ENCODE measurements around the gene MIOX. TPM values are rescaled to one million over a fixed set of nuclear protein-coding genes. Genes with fewer than 3 reads are reported as not detected.
A peak's percentile ranks its signal among the peaks of the same experiment; 100 is the strongest.

The MIOX gene
- total RNA-seq, 2 experiments from 2014 or later: 0.23 TPM; not detected in 1

DNA sequence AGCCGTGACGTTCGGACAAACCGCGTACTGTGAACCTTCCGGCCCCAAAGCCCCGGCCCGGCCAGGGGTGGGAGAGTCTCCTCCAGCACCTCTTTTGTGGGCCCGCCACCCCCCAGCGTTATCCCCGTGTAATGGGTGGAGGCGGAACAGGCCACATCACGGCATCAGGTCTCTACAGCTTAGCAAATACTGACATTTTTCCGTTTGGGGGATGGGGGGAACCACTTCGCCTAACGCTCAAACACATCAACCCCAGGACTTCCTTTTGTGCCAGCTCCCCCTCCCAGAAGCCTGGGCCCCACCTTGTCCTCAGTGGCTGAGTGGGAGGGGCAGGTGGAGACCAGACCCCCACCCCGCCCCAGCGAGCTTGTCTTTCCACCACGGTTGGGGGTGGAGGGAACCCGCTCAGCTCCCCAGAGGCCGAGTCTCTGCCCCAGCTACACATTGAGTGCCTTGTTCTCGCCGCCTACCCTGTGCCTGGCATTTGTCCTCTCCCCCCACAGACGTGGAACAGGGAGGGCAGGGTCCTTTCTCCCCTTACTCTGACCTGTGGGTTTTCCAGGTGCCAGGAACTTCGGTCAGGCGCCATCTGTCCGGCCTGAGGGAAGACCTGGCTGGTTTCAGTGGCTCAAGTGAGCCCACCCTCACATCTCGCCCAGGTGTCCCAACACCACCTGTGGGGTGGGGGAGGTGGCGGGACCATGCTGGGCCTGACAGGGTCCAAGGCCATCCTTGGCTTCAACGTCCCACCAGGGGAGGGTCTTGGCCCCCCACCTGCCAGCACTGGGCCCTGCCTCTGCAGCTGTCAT is 41.4 kb upstream of the MIOX start:
- peak overlapping the region; percentile 81 for H3K27ac Mint-ChIP-seq
- H3K27me3 Mint-ChIP-seq: no peaks in the 10 kb centered on the region
- H3K4me1 Mint-ChIP-seq: peaks cover 20% of the 10 kb centered on the region
- H3K36me3 Mint-ChIP-seq (ENCODE audit: low read depth): peaks cover 30% of the 10 kb centered on the region
- H3K4me3 Mint-ChIP-seq: peak overlapping the region; percentile 30
- CTCF ChIA-PET: interaction anchor here (1.2 to 2.0 kb wide), 4 partner anchors 8 to 169 kb away, joined by 4 to 9 read pairs (median 6); no protein-coding TSS in a partner anchor
- POLR2A ChIA-PET: interaction anchor here (0.5 kb wide), 1 partner anchor 245 kb away, joined by 3 read pairs; no protein-coding TSS in a partner anchor
- H3K9me3 Mint-ChIP-seq: no peaks in the 10 kb centered on the region
- no peak for DNase-seq

DNA sequence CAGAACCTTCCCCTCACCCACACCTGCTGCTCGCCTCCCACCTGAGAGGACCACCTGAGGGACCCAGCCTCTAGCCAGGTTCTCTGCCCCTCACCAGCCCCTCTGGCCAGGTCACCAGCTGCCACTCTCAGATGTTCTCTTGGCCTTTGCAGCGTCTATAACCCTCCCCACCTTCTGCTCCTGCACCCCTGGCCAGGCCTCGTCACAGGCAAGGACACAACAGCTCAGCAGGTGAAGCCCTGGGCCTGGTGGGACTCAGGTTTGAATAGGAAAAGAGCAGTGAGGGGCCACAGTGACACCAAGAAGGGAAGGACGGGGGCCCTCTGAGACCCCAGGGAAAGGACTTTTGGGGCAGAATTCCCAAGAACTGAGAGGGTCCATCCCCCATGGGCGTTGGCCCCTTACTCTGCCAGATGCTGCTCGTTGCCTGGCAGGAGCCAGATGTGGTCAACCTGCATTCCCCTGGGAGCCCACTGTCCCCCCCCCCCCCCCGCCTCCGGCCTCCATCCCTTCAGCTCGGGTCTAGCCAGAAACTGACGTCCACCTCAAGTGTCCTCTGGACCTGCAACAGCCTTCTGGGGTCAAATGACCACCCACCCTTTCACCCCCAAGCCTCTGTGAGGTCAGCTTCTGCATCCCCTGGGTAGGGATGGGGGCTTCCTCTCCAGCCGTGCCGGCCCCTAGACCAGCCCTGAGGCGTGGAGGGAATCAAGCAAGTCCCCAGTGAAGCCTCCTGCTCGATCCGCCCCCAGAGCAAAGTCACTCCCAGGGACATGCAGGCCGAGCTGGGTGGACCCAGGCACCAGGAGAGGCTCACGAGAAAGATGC is 40.6 kb upstream of the MIOX start:
- POLR2A ChIA-PET: no interaction called here
- H3K27ac Mint-ChIP-seq: peak overlapping the region; percentile 64
- peaks cover 33% of the 10 kb centered on the region for H3K36me3 Mint-ChIP-seq (ENCODE audit: low read depth)
- DNase-seq: no peak
- CTCF ChIA-PET: interaction anchor here (1.2 to 2.0 kb wide), 2 partner anchors 10 to 23 kb away, joined by 5 to 9 read pairs; no protein-coding TSS in a partner anchor
- H3K4me1 Mint-ChIP-seq: peaks cover 20% of the 10 kb centered on the region
- no peaks in the 10 kb centered on the region for H3K9me3 Mint-ChIP-seq
- H3K4me3 Mint-ChIP-seq: peak overlapping the region; percentile 19
- no peaks in the 10 kb centered on the region for H3K27me3 Mint-ChIP-seq

DNA sequence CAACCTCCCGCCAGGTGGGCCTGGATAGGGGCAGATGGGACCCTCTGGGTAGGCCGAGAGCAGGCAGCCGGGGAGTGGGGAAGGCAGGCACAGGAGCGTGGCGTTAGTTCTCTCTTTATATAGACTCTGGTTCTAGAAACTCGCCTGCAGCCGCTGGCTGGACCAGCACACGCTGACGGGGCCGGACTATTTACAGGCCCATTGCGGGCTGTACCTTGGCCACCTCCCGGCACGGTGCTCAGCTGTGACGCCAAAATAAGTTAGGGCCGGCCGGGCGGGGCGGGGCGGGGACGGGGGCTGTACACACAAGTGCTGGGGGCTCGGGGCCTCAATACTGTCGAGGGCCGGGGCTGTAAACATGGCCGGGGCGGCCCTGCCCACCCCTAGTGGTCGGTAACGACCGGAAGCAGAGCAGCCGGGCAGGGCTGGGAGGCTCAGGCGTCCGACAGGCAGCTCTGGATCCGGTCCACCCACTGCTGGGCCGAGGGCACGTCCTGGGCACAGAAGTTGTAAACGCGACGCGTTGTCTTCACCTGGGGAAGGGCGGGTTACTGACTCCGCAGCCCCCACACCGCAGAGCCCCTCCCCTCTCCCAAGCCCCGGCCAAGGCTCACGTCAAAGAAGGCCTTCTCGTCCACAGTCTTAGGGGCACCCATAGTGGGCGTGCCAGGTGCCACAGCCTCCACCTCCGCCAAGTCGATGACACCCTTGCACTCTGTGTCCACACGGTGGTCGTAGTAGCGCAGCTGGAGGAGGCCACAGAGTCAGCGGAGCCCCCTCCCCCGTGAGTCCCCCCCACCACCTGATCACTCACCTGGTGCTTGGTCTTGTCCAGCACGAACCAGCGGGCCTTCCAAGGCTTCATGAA is 39.7 kb upstream of the MIOX start:
- POLR2A ChIA-PET: no interaction called here
- DNase-seq: no peak
- H3K9me3 Mint-ChIP-seq: no peaks in the 10 kb centered on the region
- H3K4me1 Mint-ChIP-seq: peaks cover 20% of the 10 kb centered on the region
- CTCF ChIA-PET: no interaction called here
- H3K27me3 Mint-ChIP-seq: no peaks in the 10 kb centered on the region
- H3K36me3 Mint-ChIP-seq (ENCODE audit: low read depth): peaks cover 38% of the 10 kb centered on the region
- H3K27ac Mint-ChIP-seq: no peak overlapping the region
- no peak overlapping the region for H3K4me3 Mint-ChIP-seq

DNA sequence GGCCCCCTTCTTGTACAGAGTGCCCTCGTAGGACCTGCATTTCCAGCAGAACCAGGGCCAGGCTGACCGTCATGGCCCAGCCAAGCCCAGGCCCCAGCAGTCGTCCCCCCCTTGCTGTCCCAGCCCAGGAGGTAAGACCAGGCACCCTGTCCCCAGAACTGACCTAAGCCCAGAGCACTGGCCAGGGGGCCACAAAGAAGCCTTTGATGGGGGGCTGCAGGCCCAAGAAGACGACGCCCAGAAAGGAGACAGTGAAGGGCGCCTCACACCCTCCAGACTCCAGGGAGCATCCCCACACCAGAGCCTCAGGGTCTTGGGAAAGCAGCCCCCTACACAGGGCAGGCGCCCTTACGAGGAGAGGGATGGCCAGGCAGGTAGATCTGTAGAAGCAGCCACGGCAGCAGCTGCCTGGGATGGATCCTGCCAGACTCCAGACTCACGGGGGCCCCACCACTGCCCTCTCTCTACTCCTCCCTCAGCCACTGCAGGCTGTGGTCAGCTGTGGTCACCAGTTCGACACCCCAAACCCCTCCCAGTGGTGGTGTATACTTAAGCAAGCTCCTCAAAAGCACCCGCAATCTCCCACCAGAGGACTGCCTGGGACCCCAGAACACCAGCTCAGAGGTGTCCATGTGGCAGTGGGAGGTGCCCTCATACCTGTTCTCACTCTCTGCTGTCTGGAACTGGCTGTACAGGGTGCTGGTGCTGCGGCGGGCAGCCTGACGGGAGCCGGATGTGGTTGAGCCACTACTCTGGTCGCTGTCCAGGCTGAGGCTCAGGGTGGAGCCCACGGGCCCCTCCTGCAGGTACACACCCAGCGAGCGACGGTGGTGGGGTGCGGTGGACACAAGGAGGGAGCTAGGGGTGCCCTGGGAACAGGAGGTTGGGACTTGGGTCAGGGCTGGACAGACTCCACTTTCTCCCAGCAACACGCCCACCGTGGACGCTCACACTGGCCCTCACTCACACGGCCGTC is 38.8 kb upstream of the MIOX start:
- CTCF ChIA-PET: interaction anchor here (1.2 kb wide), 1 partner anchor 9 kb away, joined by 3 read pairs; no protein-coding TSS in a partner anchor
- POLR2A ChIA-PET: no interaction called here
- DNase-seq: no peak
- H3K36me3 Mint-ChIP-seq (ENCODE audit: low read depth): peaks cover 41% of the 10 kb centered on the region
- no peaks in the 10 kb centered on the region for H3K27me3 Mint-ChIP-seq
- no peaks in the 10 kb centered on the region for H3K9me3 Mint-ChIP-seq
- peaks cover 22% of the 10 kb centered on the region for H3K4me1 Mint-ChIP-seq
- no peak overlapping the region for H3K4me3 Mint-ChIP-seq
- H3K27ac Mint-ChIP-seq: peak overlapping the region; percentile 31

DNA sequence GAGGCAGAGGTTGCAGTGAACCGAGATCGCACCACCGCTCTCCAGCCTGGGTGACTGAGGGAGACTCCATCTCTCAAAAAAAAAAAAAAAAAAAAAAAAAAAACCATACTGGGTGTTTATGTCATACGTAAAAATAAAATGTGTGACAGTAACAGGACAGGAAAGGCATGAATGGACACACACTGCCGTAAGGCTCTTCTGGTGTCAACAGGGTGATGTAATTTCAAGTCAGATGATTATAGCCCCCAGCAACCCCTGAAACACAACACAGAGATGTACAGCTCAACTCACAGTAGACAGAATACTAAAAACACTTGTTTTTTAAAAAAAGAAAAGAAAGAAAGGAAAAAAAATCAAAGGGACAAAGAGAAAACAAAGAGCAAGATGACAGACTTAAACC is 34.0 kb upstream of the MIOX start:
- Mint-ChIP-seq H3K36me3 (ENCODE audit: low read depth) (peaks cover 48% of the 10 kb centered on the region), H3K4me3 (no peak overlapping the region), H3K9me3 (no peaks in the 10 kb centered on the region), H3K27ac (peak overlapping the region; percentile 60), H3K4me1 (peaks cover 11% of the 10 kb centered on the region), H3K27me3 (no peaks in the 10 kb centered on the region)
- CTCF ChIA-PET: interaction anchor here (0.7 to 1.7 kb wide), 4 partner anchors 10 to 177 kb away, joined by 3 to 6 read pairs (median 3); no protein-coding TSS in a partner anchor
- DNase-seq: no peak
- POLR2A ChIA-PET: interaction anchor here (0.7 kb wide), 1 partner anchor 77 kb away, joined by 3 read pairs; the partner anchor contains the start of gene TYMP

DNA sequence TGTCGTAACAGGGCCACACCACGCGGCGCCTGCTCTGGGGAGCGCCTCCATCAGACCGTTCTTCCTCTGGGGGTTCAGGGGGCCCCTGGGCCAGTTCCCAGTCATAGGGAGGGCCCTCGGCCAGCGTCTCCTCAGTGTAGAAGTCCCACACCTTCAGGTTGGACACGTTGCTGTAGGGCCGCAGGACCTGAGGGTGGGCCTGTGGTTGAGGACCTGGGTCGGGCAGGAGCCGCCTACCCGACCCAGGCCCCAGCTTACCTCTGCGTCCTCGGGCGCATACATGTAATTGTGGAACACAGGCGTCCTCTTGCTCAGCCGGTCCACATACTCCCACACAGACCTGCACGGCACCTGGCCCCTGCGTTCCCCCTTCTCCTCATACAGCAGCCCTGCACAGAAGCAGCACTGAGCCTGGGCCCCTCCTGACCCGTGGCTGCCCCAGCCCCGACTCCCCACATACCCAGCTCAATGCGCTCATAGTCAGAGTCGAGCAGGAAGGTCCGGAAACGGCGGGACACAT is 32.0 kb upstream of the MIOX start:
- POLR2A ChIA-PET: no interaction called here
- no peak overlapping the region for H3K4me3 Mint-ChIP-seq
- CTCF ChIA-PET: interaction anchor here (1.1 to 1.7 kb wide), 4 partner anchors 10 to 179 kb away, joined by 3 to 6 read pairs (median 4); partner anchors contain the start of gene SCO2
- DNase-seq: no peak
- H3K4me1 Mint-ChIP-seq: peaks cover 7% of the 10 kb centered on the region
- no peaks in the 10 kb centered on the region for H3K9me3 Mint-ChIP-seq
- no peak overlapping the region for H3K27ac Mint-ChIP-seq
- no peaks in the 10 kb centered on the region for H3K27me3 Mint-ChIP-seq
- H3K36me3 Mint-ChIP-seq (ENCODE audit: low read depth): peaks cover 49% of the 10 kb centered on the region

DNA sequence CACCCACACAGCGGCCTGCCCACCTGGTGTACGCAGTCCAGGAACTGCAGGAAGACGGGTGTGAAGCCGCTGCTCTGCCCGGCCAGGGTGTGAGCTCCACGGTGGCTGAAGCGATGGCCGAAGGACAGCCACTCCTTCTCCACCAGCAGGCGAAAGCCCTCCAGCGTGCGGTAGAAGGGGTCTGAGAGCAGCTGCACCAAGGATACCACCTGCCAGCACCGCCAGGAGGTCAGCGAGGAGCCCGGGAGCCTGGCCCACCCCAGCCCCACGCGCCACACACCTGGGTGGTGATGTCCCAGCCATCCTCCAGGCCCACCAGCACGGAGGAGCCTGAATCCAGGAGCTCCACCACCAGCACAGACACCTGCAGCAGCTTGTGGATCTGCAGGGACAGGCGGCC is 31.5 kb upstream of the MIOX start:
- Mint-ChIP-seq H3K4me1 (peaks cover 4% of the 10 kb centered on the region), H3K4me3 (no peak overlapping the region), H3K36me3 (ENCODE audit: low read depth) (peaks cover 46% of the 10 kb centered on the region), H3K9me3 (no peaks in the 10 kb centered on the region), H3K27ac (no peak overlapping the region), H3K27me3 (no peaks in the 10 kb centered on the region)
- no peak for DNase-seq
- CTCF ChIA-PET: interaction anchor here (0.8 to 1.6 kb wide), 5 partner anchors 12 to 113 kb away, joined by 3 to 6 read pairs (median 3); partner anchors contain the start of gene SCO2
- POLR2A ChIA-PET: no interaction called here

DNA sequence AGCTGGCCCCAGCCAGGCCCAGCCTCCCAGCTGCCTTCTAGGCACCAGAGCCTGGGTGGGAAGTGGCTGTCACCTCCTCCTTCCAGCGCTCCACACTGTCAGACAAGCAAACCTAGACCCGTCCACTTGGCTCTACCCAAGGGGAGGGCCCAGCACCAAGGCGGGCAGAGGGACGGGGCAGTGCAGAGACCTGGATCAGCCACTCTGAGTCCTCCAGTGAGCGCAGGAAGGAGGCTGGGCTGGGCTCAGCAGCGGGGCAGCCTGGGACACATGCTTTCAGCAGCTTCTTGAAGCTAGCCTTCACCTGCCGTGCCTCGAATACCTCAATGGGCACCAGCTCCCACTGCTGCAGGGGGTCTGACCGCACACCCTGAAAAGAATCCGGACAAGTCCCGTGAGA is 30.6 kb upstream of the MIOX start:
- POLR2A ChIA-PET: no interaction called here
- DNase-seq: no peak
- CTCF ChIA-PET: interaction anchor here (0.7 to 1.6 kb wide), 6 partner anchors 8 to 114 kb away, joined by 3 to 6 read pairs (median 3); partner anchors contain the start of gene SCO2
- H3K36me3 Mint-ChIP-seq (ENCODE audit: low read depth): peaks cover 52% of the 10 kb centered on the region
- H3K4me1 Mint-ChIP-seq: peaks cover 4% of the 10 kb centered on the region
- H3K27ac Mint-ChIP-seq: no peak overlapping the region
- H3K9me3 Mint-ChIP-seq: no peaks in the 10 kb centered on the region
- H3K27me3 Mint-ChIP-seq: no peaks in the 10 kb centered on the region
- H3K4me3 Mint-ChIP-seq: no peak overlapping the region

DNA sequence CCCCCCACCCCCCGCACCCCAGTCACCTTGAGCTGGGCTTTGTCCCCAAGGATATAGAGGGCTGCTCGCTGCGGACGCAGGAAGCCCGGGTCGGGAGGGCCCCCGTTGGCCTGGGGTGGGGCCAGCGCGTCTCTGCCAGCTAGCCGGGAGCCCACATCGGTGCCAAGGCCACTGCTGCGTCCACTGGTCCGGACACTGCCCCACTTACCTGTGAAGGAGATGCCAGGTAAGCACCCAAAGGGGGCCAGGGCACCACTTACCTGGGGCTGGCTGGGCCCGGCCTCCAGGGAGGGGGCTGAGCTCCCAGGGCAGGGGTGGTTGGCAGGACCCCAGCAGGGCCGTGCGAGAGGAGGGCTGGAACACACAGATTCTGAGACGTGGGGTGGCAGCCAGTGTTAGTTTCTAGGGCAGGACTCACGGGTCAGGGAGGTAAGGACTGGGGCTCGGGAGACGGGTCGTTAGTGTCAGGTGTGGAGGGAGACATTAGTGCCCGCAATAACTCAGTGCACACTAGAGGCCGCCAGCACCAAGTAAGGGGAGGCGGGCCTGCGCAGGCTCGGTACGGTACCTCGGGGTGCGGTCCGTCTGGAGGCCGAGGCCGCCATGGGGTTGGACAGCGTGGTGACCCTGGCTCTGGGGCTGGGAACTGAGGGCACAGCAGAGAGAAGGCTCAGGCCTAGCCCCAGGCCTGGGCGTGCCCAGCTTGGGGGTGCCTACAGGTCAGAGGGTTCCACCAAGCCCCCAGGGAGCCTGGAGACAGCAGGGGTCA is 30.0 kb upstream of the MIOX start:
- CTCF ChIA-PET: interaction anchor here (0.7 to 1.8 kb wide), 5 partner anchors 9 to 42 kb away, joined by 3 to 6 read pairs (median 4); no protein-coding TSS in a partner anchor
- H3K4me3 Mint-ChIP-seq: no peak overlapping the region
- no peaks in the 10 kb centered on the region for H3K27me3 Mint-ChIP-seq
- peaks cover 4% of the 10 kb centered on the region for H3K4me1 Mint-ChIP-seq
- H3K9me3 Mint-ChIP-seq: no peaks in the 10 kb centered on the region
- no peak overlapping the region for H3K27ac Mint-ChIP-seq
- peaks cover 48% of the 10 kb centered on the region for H3K36me3 Mint-ChIP-seq (ENCODE audit: low read depth)
- no peak for DNase-seq
- POLR2A ChIA-PET: no interaction called here

DNA sequence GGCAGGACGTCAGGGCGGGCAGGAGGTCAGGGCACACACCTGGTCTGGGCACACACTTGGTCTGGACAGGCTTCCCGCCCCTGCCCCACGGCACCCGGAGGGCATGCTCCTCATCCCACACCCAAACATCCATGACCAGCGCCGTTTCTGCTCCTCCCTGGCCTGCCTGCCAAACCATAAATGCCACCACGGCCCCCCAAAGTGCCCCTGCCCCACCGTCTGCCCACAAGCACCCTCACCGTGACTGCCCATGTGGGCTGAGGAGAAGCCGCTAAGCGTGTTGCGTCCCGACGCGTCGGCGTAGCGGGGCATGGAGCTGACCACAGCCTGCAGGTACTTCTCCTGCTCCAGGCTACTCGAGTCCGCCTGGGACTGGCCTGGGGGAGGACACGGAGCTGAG is 27.6 kb upstream of the MIOX start:
- ChIA-PET POLR2A (no interaction called here), CTCF (interaction anchor here (0.6 kb wide), 1 partner anchor 57 kb away, joined by 3 read pairs; no protein-coding TSS in a partner anchor)
- no peak for DNase-seq
- Mint-ChIP-seq H3K9me3 (no peaks in the 10 kb centered on the region), H3K27me3 (no peaks in the 10 kb centered on the region), H3K36me3 (ENCODE audit: low read depth) (peaks cover 49% of the 10 kb centered on the region), H3K27ac (no peak overlapping the region), H3K4me3 (no peak overlapping the region), H3K4me1 (peaks cover 1% of the 10 kb centered on the region)
